Erythroblast (primary cell): ENCODE measurements around the gene SHB.

Experiments
- GATA1 ChIP-seq: IDR thresholded peaks from 2 replicates; pipeline ENCODE4 v1.6.1; 2011; ENCODE audit warnings: low read depth, mild to moderate bottlenecking, control low read depth, low read length, moderate library complexity
- POLR2A ChIP-seq: IDR thresholded peaks from 2 replicates; pipeline ENCODE4 v1.6.1; 2011; ENCODE audit warnings: mild to moderate bottlenecking, low read length

- no peak for TF ChIP-seq POLR2A
- no peak for TF ChIP-seq GATA1
Measured at GRCh38 chr9:37917801-37918664, 151.0 kb downstream of the SHB start.
